Hepatic stellate cell (primary cell): ENCODE data around the gene CFAP45.

Experiments used
- DNase-seq: peaks from one replicate; pipeline ENCODE4 v3.0.0; 2011; ENCODE audit warnings: low spot score

Gene CFAP45

GRCh38 chr1:159826441-159827101 lies 73.4 kb downstream of the CFAP45 start, which contains the start of gene SLAMF8:
Gene SLAMF8, plus strand, starts transcription at chr1:159826873. Its CDS starts 26 bp downstream, at chr1:159826899.
- no peak for DNase-seq

GRCh38 chr1:159825564-159825963 lies 74.4 kb downstream of the CFAP45 start:
- DNase-seq: no peak

- DNase-seq: no peak
These were observed 76.6 kb downstream of the CFAP45 start for GRCh38 chr1:159823406-159823805.
